Vagina (tissue), 2 donors: ENCODE results near the gene RNF167. TPM values are rescaled to one million over a fixed set of nuclear protein-coding genes. Genes with fewer than 3 reads are reported as not detected.

ENCODE experiments used
- DNase-seq, 2 donors: peaks; one replicate each; pipeline ENCODE4 v3.0.0-alpha.2; 2017; ENCODE audit errors: extremely low spot score in 2 of 2
- H3K27ac ChIP-seq: fragments of 200-600 bp; sonication (generic); one replicate; pipeline ENCODE4 v1.5.1; 2019
- H3K27me3 ChIP-seq: fragments of 200-600 bp; sonication (generic); one replicate; pipeline ENCODE4 v1.5.1; 2019
- H3K36me3 ChIP-seq, 2 donors: fragments of 200-600 bp; sonication (generic); one replicate each; pipeline ENCODE4 v1.5.1; 2017 to 2019
- H3K4me1 ChIP-seq: fragments of 200-600 bp; sonication (generic); one replicate; pipeline ENCODE4 v1.5.1; 2019
- H3K4me3 ChIP-seq, 2 donors: fragments of 200-600 bp; sonication (generic); 1 replicate in 1 of 2; 2 replicates in 1 of 2; pipeline ENCODE4 v1.5.1; 2016 to 2019
- H3K9me3 ChIP-seq: fragments of 200-600 bp; sonication (generic); one replicate; pipeline ENCODE4 v1.5.1; 2019
- POLR2A ChIP-seq, 2 donors: fragments of 450-650 bp; IDR thresholded peaks; one replicate each; pipeline ENCODE4 v1.6.1; 2017; ENCODE audit warnings: antibody characterized with exemption in 2 of 2, mild to moderate bottlenecking in 2 of 2, moderate library complexity in 2 of 2
- POLR2AphosphoS5 ChIP-seq, 2 donors: sonication (generic); formaldehyde crosslinking; IDR thresholded peaks; one replicate each; pipeline ENCODE4 v1.9.0; 2017; ENCODE audit warnings: antibody characterized with exemption in 2 of 2, mild to moderate bottlenecking in 2 of 2, low read depth in 1 of 2; ENCODE audit not compliant: insufficient read depth in 1 of 2
- intact Hi-C: fragments of 100-400 bp; cut with DNase I; formaldehyde crosslinking; loops from one replicate; pipeline ENCODE4 v1.15.1; 2023
- total RNA-seq: library from RNA; depleted of rRNA; stranded (reverse); fragments of >200 nt; gene quantifications from one replicate; pipeline ENCODE4 v1.2.3, GENCODE V29; 2016
- TF ChIP-seq, protein P1 (sequence below), 3 experiments: fragments of 450-650 bp in 2 of 3; fragments of 200-600 bp in 1 of 3; sonication (generic) in 1 of 3; IDR thresholded peaks; one replicate each; pipeline ENCODE4 v1.5.1; 2017 to 2019; ENCODE audit warnings: antibody characterized with exemption in 3 of 3, mild to moderate bottlenecking in 2 of 3, moderate library complexity in 2 of 3

Gene RNF167
- total RNA-seq, 1 donor from 2014 or later = 54.3 TPM

DNA sequence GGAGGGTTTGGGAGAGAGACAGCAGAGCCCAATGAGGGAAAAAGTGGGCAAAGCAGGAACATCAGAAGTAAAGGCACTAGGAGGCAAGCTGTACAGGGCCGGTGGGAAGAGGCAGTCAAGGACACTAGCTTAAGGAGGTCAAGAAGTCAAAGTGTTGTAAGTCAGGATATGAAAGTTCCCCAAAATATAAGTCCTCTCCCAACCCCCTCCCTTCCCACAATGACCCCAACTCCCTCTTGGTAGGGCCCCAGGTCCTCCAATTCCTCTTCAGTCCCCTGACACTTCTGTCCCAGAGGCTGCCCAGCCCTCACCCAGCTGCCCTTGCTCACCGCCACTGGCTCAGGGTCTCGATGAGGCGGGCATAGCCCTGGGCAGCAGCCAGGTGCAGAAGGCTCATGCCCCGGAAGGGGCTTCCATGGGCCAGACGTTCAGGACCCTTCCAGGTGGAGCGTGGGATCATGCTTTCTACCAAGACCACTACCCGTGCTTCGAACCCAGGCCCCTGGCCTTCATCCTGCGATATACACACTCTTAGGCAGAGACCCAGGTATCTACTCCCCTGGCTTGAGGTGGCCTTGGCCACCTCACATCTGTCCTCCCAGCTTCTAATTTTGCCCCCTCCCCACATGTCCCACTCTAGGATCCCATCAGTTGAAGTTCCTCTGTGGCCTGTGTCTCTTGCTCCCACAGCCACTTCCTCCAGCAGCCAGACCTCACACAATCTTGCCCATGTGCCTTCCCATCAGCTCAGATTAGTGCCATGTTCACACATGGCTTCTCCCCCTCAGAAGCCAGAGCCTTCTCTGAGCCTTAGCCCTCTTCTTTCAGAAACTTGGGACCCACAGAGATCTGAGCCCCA lies 33.4 kb downstream of the RNF167 start:
- Histone ChIP-seq H3K4me3 (no peak overlapping the region), H3K36me3 (peaks cover 0 to 57% of the 10 kb centered on the region in 2 donors)
- intact Hi-C loops = no loop called here

DNA sequence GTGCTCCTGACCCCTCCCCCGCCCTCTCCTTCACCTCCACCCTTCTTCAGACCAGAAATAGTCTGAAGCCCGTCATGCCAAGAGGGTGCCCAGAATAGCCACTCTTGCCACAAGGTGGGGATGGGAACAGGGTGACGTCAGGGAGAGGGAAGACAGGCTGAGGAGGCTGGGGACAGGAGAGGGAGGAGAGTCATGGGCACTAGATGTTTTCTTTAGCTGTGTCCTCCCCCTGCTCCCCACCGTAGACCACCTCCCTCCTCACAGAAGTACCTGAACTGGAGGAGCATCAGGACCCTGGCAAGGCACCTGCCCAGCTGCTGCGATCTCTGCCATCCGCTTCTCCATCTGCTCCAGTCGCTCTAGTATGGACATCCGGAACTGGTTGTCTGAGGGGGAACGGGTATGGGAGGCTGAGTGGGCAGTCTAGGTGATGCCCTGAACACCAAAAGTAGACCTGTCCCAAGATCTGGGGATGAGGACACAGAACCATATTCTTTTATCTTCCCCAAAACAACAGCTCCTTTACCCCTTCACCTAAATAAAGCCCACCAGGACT lies 34.1 kb downstream of the RNF167 start:
- Histone ChIP-seq H3K4me3 (no peak overlapping the region), H3K27me3 (no peaks in the 10 kb centered on the region), H3K27ac (no peak overlapping the region), H3K4me1 (peaks cover 10% of the 10 kb centered on the region), H3K36me3 (peaks cover 0 to 63% of the 10 kb centered on the region in 2 donors), H3K9me3 (no peaks in the 10 kb centered on the region)
- no peak for DNase-seq
- intact Hi-C loops = no loop called here
- TF ChIP-seq POLR2A (IDR thresholded peaks at IDR 0.05) = no peak
- no peak for TF ChIP-seq POLR2AphosphoS5 (IDR thresholded peaks at IDR 0.05; ENCODE audit: insufficient read depth in 1 of 2, low read depth in 1 of 2)
- TF ChIP-seq, protein P1, sequence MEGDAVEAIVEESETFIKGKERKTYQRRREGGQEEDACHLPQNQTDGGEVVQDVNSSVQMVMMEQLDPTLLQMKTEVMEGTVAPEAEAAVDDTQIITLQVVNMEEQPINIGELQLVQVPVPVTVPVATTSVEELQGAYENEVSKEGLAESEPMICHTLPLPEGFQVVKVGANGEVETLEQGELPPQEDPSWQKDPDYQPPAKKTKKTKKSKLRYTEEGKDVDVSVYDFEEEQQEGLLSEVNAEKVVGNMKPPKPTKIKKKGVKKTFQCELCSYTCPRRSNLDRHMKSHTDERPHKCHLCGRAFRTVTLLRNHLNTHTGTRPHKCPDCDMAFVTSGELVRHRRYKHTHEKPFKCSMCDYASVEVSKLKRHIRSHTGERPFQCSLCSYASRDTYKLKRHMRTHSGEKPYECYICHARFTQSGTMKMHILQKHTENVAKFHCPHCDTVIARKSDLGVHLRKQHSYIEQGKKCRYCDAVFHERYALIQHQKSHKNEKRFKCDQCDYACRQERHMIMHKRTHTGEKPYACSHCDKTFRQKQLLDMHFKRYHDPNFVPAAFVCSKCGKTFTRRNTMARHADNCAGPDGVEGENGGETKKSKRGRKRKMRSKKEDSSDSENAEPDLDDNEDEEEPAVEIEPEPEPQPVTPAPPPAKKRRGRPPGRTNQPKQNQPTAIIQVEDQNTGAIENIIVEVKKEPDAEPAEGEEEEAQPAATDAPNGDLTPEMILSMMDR (IDR thresholded peaks at IDR 0.05) = no peak

More for the DNA sequence above, 33.4 kb downstream of the RNF167 start:
- Histone ChIP-seq H3K27me3 (no peaks in the 10 kb centered on the region), H3K9me3 (no peaks in the 10 kb centered on the region), H3K27ac (no peak overlapping the region), H3K4me1 (peaks cover 18% of the 10 kb centered on the region)
- DNase-seq = no peak
- TF ChIP-seq, protein P1 (IDR thresholded peaks at IDR 0.05) = no peak
- TF ChIP-seq POLR2A (IDR thresholded peaks at IDR 0.05) (no peak), POLR2AphosphoS5 (IDR thresholded peaks at IDR 0.05; ENCODE audit: insufficient read depth in 1 of 2, low read depth in 1 of 2) (no peak)

DNA sequence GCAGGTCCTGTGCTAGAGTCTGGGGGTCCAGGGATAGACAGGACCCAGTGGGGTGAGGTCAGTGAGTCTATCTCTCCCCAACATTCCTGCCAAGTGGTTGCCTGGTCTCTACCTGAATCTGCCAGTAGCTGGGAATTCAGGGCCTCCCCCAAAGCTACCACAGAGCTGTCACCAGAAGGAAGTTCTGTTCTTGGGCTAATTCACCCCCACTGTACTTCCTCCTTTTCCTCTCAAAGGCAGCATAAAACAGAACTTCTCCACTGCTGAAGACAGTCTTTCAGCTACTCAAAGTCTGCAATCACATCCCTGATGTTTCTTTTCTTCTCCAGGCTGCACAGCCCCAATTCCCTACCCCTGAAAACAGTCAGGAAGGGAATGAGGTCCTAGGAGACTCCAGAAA lies 38.7 kb downstream of the RNF167 start:
- H3K27ac ChIP-seq = no peak overlapping the region
- no peaks in the 10 kb centered on the region for H3K4me1 ChIP-seq
- no peaks in the 10 kb centered on the region for H3K27me3 ChIP-seq
- intact Hi-C loops = no loop called here
- no peak overlapping the region for H3K4me3 ChIP-seq
- H3K36me3 ChIP-seq = peaks cover 0 to 58% of the 10 kb centered on the region in 2 donors
- TF ChIP-seq, protein P1 (IDR thresholded peaks at IDR 0.05) = no peak
- TF ChIP-seq POLR2A (IDR thresholded peaks at IDR 0.05) = no peak
- TF ChIP-seq POLR2AphosphoS5 (IDR thresholded peaks at IDR 0.05; ENCODE audit: insufficient read depth in 1 of 2, low read depth in 1 of 2) = no peak
- DNase-seq = no peak
- H3K9me3 ChIP-seq = no peaks in the 10 kb centered on the region

DNA sequence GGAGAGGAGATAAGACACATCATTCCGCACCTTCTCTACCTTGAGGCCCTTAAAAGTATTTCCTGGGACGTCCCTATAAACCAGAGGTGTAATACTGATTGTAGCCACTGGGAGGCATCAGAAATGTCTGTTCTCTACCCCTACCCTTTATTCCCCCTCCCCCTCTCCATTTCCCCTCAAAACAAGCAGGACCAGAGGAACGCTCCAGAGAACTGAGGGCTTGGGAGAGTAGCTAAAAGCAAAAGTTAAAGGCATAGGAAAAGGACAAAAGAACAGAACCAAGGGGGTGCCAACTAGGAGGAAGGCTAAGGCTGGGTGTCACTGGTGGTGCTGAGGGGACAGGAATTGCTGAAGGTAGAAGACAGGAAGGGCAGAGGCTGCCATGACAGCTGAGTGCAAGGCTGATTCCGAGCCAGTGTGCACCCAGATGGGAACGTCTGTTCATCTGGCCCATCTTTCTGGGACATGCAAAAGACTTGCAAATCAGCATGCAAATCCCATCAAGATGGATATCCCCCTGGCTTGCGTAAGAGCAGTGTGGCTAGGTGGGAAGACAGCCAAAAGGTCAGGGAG lies 40.7 kb downstream of the RNF167 start:
- no peak overlapping the region for H3K4me3 ChIP-seq
- no peak for DNase-seq
- no peaks in the 10 kb centered on the region for H3K27me3 ChIP-seq
- intact Hi-C loops = loop anchor here (5.0 to 10.0 kb wide), 2 partner anchors 54 to 73 kb away; partner anchors contain the start of gene SLC52A1
- H3K4me1 ChIP-seq = peaks cover 4% of the 10 kb centered on the region
- H3K36me3 ChIP-seq = peaks cover 0 to 52% of the 10 kb centered on the region in 2 donors
- no peak overlapping the region for H3K27ac ChIP-seq
- TF ChIP-seq POLR2A (IDR thresholded peaks at IDR 0.05) = no peak
- TF ChIP-seq, protein P1 (IDR thresholded peaks at IDR 0.05) = peak; percentile 41 to 71 (median 59)
- TF ChIP-seq POLR2AphosphoS5 (IDR thresholded peaks at IDR 0.05; ENCODE audit: insufficient read depth in 1 of 2, low read depth in 1 of 2) = no peak
- H3K9me3 ChIP-seq = no peaks in the 10 kb centered on the region
